Osteoblast (primary cell): Measurements from ENCODE around the gene USH2A. TPM values are rescaled to one million over a fixed set of nuclear protein-coding genes. Genes with fewer than 3 reads are reported as not detected.

Experiments
- DNase-seq: peaks from one replicate; pipeline ENCODE4 v3.0.0; 2011; ENCODE audit warnings: low spot score, mixed read lengths; ENCODE audit not compliant: insufficient read length; ENCODE audit errors: missing footprints
- H2AFZ ChIP-seq: 2 replicates; pipeline ENCODE4 v1.6.0; 2011; ENCODE audit warnings: mild to moderate bottlenecking, low read length
- H3K27ac ChIP-seq: 2 replicates; pipeline ENCODE4 v1.5.1; 2011; ENCODE audit warnings: mild to moderate bottlenecking, low read depth, low read length, moderate library complexity
- H3K27me3 ChIP-seq: 2 replicates; pipeline ENCODE4 v1.6.0; 2012; ENCODE audit warnings: mild to moderate bottlenecking, control low read depth, inconsistent platforms, low read length, moderate library complexity; ENCODE audit not compliant: insufficient read depth
- H3K36me3 ChIP-seq: 2 replicates; pipeline ENCODE4 v1.5.1; 2011; ENCODE audit warnings: mild to moderate bottlenecking, low read length, control low read depth, moderate library complexity; ENCODE audit not compliant: insufficient read depth
- H3K4me1 ChIP-seq: 2 replicates; pipeline ENCODE4 v1.5.1; 2011; ENCODE audit warnings: mild to moderate bottlenecking, low read length, control low read depth, moderate library complexity; ENCODE audit not compliant: insufficient read depth
- H3K4me2 ChIP-seq: 2 replicates; pipeline ENCODE4 v1.6.0; 2011; ENCODE audit warnings: mild to moderate bottlenecking, low read length; ENCODE audit not compliant: insufficient read depth
- H3K4me3 ChIP-seq: fragments of 200-600 bp; sonication (generic); 3 replicates; pipeline ENCODE4 v1.5.1; 2012; ENCODE audit warnings: mild to moderate bottlenecking, low read length, inconsistent platforms; ENCODE audit not compliant: insufficient read depth
- H3K79me2 ChIP-seq: 2 replicates; pipeline ENCODE4 v1.6.0; 2012; ENCODE audit warnings: mild to moderate bottlenecking, low read length, control low read depth, inconsistent platforms; ENCODE audit not compliant: insufficient read depth
- H3K9me3 ChIP-seq: 2 replicates; pipeline ENCODE4 v1.5.1; 2011; ENCODE audit warnings: low read depth, low read length, control low read depth
- H4K20me1 ChIP-seq: 2 replicates; pipeline ENCODE4 v1.6.0; 2012; ENCODE audit warnings: mild to moderate bottlenecking, low read length, control low read depth; ENCODE audit not compliant: insufficient read depth
- total RNA-seq: library from RNA; depleted of rRNA; stranded (reverse); fragments of >200 nt; gene quantifications from 2 replicates; pipeline ENCODE4 v1.2.3, GENCODE V29; 2012
- TF ChIP-seq, protein P1 (sequence below): IDR thresholded peaks from 2 replicates; pipeline ENCODE4 v1.5.1; 2011; ENCODE audit warnings: mild to moderate bottlenecking, low read depth, low read length, moderate library complexity; ENCODE audit errors: extremely low read depth

USH2A gene
- total RNA-seq, 1 donor, result under 0.01 TPM

DNA sequence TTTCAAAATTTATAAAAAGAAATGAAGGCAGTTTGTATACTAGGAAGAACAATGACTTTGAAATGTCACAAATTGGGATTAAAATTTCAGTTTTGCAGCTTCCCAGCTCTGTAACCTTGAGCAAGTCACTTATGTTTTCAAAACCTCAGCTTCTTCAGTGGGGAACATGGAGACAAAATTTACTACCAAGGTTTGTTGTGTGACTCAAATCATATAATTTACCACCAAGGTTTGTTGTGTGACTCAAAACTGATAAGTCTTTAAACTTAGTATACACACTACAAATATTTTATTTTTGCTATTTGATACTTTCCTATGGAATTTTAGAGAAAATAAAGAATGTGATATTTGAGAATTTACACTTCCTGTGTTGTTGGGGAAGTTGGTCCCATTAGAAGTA is 636.3 kb downstream of the USH2A start:
- Histone ChIP-seq H3K4me2 (no peak overlapping the region), H3K79me2 (no peaks in the 10 kb centered on the region), H4K20me1 (no peaks in the 10 kb centered on the region), H3K27me3 (no peaks in the 10 kb centered on the region), H2AFZ (no peak overlapping the region), H3K9me3 (no peaks in the 10 kb centered on the region), H3K4me1 (no peaks in the 10 kb centered on the region), H3K36me3 (no peaks in the 10 kb centered on the region), H3K4me3 (no peak overlapping the region), H3K27ac (no peak overlapping the region)
- TF ChIP-seq, protein P1, sequence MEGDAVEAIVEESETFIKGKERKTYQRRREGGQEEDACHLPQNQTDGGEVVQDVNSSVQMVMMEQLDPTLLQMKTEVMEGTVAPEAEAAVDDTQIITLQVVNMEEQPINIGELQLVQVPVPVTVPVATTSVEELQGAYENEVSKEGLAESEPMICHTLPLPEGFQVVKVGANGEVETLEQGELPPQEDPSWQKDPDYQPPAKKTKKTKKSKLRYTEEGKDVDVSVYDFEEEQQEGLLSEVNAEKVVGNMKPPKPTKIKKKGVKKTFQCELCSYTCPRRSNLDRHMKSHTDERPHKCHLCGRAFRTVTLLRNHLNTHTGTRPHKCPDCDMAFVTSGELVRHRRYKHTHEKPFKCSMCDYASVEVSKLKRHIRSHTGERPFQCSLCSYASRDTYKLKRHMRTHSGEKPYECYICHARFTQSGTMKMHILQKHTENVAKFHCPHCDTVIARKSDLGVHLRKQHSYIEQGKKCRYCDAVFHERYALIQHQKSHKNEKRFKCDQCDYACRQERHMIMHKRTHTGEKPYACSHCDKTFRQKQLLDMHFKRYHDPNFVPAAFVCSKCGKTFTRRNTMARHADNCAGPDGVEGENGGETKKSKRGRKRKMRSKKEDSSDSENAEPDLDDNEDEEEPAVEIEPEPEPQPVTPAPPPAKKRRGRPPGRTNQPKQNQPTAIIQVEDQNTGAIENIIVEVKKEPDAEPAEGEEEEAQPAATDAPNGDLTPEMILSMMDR, result no peak
- DNase-seq, result no peak

DNA sequence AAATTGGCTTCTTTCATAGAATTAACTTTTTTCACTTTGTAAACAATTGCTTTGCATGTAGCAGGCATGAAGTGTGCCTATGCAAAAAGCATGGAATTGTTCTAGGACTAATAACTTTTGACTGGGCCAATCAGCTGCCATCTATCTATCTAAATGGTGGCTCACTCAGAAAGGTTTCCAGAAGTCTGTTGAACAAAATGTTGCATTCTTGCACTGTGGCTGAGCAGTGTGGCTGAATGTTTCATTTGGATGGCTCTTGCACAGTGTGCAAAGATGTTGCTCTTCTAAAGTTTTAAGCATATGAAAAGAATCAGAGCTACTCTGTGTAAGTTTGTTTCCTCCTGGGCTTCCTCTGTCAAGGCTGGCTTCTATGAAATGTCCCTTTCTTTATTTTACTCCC is 642.6 kb downstream of the USH2A start:
- no peaks in the 10 kb centered on the region for H3K9me3 ChIP-seq
- H3K27me3 ChIP-seq, result no peaks in the 10 kb centered on the region
- no peaks in the 10 kb centered on the region for H3K79me2 ChIP-seq
- no peaks in the 10 kb centered on the region for H3K4me1 ChIP-seq
- H3K4me3 ChIP-seq, result no peak overlapping the region
- TF ChIP-seq, protein P1, result no peak
- H3K4me2 ChIP-seq, result no peak overlapping the region
- no peak overlapping the region for H2AFZ ChIP-seq
- no peak for DNase-seq
- H3K27ac ChIP-seq, result no peak overlapping the region
- no peaks in the 10 kb centered on the region for H4K20me1 ChIP-seq
- H3K36me3 ChIP-seq, result no peaks in the 10 kb centered on the region

DNA sequence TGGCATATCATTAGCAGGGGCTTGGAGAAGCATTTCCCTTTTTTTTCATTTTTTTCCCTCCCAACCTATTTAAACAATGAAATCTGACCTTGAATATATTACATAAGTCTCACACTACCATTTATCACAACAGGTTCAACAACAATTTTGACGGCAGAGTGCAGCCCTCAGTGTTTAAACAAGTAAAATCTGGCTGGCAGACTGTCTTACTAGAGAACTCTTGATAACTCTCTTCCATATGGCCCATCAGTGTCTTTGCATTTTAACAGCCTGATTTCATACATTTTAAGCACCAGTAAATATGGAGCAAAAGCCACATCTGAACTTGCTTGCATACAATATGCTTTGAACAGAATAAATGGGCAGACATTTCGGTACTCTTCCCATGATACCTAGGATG is 643.1 kb downstream of the USH2A start:
- H3K27ac ChIP-seq, result no peak overlapping the region
- no peaks in the 10 kb centered on the region for H4K20me1 ChIP-seq
- no peaks in the 10 kb centered on the region for H3K79me2 ChIP-seq
- H3K4me3 ChIP-seq, result no peak overlapping the region
- H3K9me3 ChIP-seq, result no peaks in the 10 kb centered on the region
- no peaks in the 10 kb centered on the region for H3K4me1 ChIP-seq
- H3K36me3 ChIP-seq, result no peaks in the 10 kb centered on the region
- no peak overlapping the region for H2AFZ ChIP-seq
- H3K4me2 ChIP-seq, result no peak overlapping the region
- no peak for DNase-seq
- TF ChIP-seq, protein P1, result no peak
- no peaks in the 10 kb centered on the region for H3K27me3 ChIP-seq

DNA sequence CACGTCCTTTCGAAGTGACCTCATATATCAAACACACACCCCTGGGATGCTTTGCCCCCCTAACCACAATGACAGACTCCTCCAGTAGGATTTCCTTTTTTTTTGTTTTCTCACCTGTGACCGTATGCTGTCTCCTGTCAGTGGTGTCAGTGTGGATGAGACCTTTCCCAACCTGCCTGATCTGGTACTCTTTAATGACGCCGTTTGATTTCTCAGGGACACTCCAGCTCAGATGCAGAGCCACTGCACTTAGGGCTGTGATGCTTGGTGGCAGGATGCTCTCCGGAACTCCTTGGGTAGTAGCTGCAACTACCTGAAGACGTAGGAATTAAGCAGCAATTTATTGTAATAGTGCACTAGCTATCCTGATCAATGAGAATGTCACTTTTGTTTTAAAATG is 643.5 kb downstream of the USH2A start:
- H3K79me2 ChIP-seq, result no peaks in the 10 kb centered on the region

More for the DNA sequence above, 643.5 kb downstream of the USH2A start:
- DNase-seq, result no peak
- TF ChIP-seq, protein P1, result no peak
- Histone ChIP-seq H3K36me3 (no peaks in the 10 kb centered on the region), H2AFZ (no peak overlapping the region), H3K27me3 (no peaks in the 10 kb centered on the region), H3K4me1 (no peaks in the 10 kb centered on the region), H3K4me2 (no peak overlapping the region), H3K4me3 (no peak overlapping the region), H4K20me1 (no peaks in the 10 kb centered on the region), H3K9me3 (no peaks in the 10 kb centered on the region), H3K27ac (no peak overlapping the region)
